Activated naive CD4-positive, alpha-beta T cell treated with anti-CD3 and anti-CD28 coated beads, Interleukin-2, amount 50 U/mL, for 24 hours (primary cell): ENCODE data around the gene ASCL4.

Experiments
- H3K27ac Mint-ChIP-seq: one replicate; pipeline ENCODE4 v1.8.0; 2021; ENCODE audit warnings: mild to moderate bottlenecking, mixed read lengths
- H3K27me3 Mint-ChIP-seq: one replicate; pipeline ENCODE4 v1.8.0; 2021; ENCODE audit warnings: mixed read lengths
- H3K36me3 Mint-ChIP-seq: one replicate; pipeline ENCODE4 v1.8.0; 2021; ENCODE audit warnings: mixed read lengths
- H3K4me1 Mint-ChIP-seq: one replicate; pipeline ENCODE4 v1.8.0; 2021; ENCODE audit warnings: mixed read lengths
- H3K4me3 Mint-ChIP-seq: one replicate; pipeline ENCODE4 v1.8.0; 2021; ENCODE audit warnings: mild to moderate bottlenecking, mixed read lengths
- H3K9me3 Mint-ChIP-seq: one replicate; pipeline ENCODE4 v1.8.0; 2021; ENCODE audit warnings: mixed read lengths

The ASCL4 gene

DNA sequence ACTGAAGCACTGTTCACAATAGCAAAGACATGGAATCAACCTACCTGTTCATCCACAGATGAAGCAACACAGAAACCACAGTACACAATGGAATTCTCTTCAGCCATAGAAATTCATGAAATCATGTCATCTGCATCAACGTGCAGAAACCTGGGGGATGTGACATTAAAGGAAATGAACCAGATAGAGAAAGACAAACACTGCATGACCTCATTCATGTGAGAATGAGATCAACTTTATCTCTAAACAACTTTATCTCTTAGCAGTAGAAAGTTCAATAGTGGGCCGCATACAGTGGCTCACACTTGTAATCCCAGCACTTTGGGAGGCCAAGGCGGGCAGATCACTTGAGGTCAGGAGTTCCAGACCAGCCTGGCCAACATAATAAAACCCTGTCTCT, 19.9 kb downstream of the ASCL4 start:
- Mint-ChIP-seq H3K9me3 (no peaks in the 10 kb centered on the region), H3K36me3 (no peaks in the 10 kb centered on the region), H3K27me3 (peaks cover 10% of the 10 kb centered on the region), H3K27ac (no peak overlapping the region), H3K4me1 (no peaks in the 10 kb centered on the region), H3K4me3 (no peak overlapping the region)

- Mint-ChIP-seq H3K4me1 (no peaks in the 10 kb centered on the region), H3K27me3 (peaks cover 8% of the 10 kb centered on the region), H3K9me3 (no peaks in the 10 kb centered on the region), H3K4me3 (no peak overlapping the region), H3K36me3 (no peaks in the 10 kb centered on the region), H3K27ac (no peak overlapping the region)
Observed at GRCh38 chr12:107798580-107798979, 24.1 kb downstream of the ASCL4 start.

GRCh38 chr12:107801150-107801549, 26.6 kb downstream of the ASCL4 start:
- Mint-ChIP-seq H3K4me1 (no peaks in the 10 kb centered on the region), H3K27ac (no peak overlapping the region), H3K4me3 (no peak overlapping the region), H3K27me3 (peaks cover 4% of the 10 kb centered on the region), H3K9me3 (no peaks in the 10 kb centered on the region), H3K36me3 (no peaks in the 10 kb centered on the region)

GRCh38 chr12:107803092-107803491, 28.6 kb downstream of the ASCL4 start:
- Mint-ChIP-seq H3K4me1 (no peaks in the 10 kb centered on the region), H3K4me3 (no peak overlapping the region), H3K27me3 (peaks cover 3% of the 10 kb centered on the region), H3K9me3 (no peaks in the 10 kb centered on the region), H3K27ac (no peak overlapping the region), H3K36me3 (no peaks in the 10 kb centered on the region)

DNA sequence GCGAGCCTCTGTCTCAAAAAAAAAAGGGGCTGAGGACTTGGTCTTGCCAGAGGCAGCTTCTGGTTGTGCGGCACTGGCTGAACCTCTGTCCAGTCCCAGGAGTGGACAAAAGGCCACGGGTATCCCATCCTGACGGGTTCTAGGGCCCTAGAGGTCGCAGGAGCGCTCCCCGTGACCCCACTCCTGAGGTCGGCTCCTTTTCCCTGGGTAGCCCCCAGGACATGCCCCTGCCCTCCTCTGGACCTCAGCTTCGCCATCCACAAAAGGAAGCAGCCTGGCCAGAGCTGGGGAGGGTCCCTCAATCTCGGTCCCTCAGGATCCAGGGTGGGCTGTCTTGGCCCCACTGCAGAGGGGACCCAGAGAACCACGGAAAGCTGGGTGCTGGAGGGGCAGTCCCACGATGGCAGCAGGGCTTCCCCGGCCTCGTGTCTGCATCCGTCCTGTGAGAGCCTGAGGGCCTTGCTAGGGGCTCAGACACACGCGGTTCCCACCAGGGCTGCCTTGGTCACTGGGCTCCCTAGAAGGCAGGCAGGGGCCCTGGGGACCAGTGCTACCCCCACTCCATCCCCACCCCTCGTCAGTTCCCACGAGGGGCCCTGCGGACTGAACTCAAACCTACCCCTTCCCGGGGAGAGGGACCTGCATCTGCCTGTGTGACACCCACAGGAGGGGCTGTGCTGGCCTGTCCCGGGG, 31.1 kb downstream of the ASCL4 start:
- Mint-ChIP-seq H3K4me1 (no peaks in the 10 kb centered on the region), H3K27me3 (peaks cover 5% of the 10 kb centered on the region), H3K9me3 (no peaks in the 10 kb centered on the region), H3K36me3 (no peaks in the 10 kb centered on the region), H3K27ac (no peak overlapping the region), H3K4me3 (no peak overlapping the region)

DNA sequence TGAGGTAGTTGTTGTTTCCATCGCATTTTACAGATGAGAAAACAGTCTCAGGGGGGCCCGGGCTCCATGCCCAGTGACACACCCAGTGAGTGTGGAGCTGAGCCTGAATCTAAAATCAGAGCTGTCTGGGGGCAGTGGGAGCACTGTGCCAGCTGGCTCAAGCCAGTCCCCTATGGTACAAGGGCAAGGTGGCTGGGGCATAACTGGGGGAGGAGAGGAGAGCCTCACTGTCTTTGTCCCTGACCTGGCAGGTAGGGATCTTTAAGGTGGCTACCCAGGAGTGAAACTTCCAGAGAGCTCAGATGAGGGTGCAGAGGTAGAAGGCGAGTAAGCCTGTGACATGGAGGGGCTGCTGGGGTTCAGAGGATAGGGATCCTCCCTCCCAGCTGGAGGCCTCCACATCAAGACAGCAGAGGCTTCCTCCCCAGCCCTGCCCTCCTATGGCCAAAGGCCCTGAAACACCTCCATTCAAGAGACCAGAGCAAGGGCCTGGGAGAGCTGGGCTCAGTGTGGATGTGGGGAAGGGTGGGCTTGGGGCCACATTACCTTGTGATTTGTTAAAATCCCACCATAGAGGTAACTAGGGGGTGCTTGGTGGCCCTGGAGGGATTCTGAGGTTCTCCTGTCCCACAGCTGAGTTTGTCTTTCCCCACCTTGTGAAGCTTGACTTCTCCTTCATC, 33.1 kb downstream of the ASCL4 start:
- no peaks in the 10 kb centered on the region for H3K4me1 Mint-ChIP-seq
- H3K27ac Mint-ChIP-seq = no peak overlapping the region
- no peaks in the 10 kb centered on the region for H3K9me3 Mint-ChIP-seq
- peaks cover 7% of the 10 kb centered on the region for H3K27me3 Mint-ChIP-seq
- no peaks in the 10 kb centered on the region for H3K36me3 Mint-ChIP-seq
- no peak overlapping the region for H3K4me3 Mint-ChIP-seq

GRCh38 chr12:107817250-107817649, 42.7 kb downstream of the ASCL4 start:
- Mint-ChIP-seq H3K27ac (no peak overlapping the region), H3K4me1 (no peaks in the 10 kb centered on the region), H3K4me3 (no peak overlapping the region), H3K27me3 (peaks cover 7% of the 10 kb centered on the region), H3K36me3 (peaks cover 3% of the 10 kb centered on the region), H3K9me3 (peaks cover 6% of the 10 kb centered on the region)

GRCh38 chr12:107818984-107819383, 44.5 kb downstream of the ASCL4 start:
- no peak overlapping the region for H3K27ac Mint-ChIP-seq
- H3K4me1 Mint-ChIP-seq = no peaks in the 10 kb centered on the region
- no peak overlapping the region for H3K4me3 Mint-ChIP-seq
- H3K27me3 Mint-ChIP-seq = peaks cover 13% of the 10 kb centered on the region
- peaks cover 3% of the 10 kb centered on the region for H3K36me3 Mint-ChIP-seq
- peaks cover 11% of the 10 kb centered on the region for H3K9me3 Mint-ChIP-seq

DNA sequence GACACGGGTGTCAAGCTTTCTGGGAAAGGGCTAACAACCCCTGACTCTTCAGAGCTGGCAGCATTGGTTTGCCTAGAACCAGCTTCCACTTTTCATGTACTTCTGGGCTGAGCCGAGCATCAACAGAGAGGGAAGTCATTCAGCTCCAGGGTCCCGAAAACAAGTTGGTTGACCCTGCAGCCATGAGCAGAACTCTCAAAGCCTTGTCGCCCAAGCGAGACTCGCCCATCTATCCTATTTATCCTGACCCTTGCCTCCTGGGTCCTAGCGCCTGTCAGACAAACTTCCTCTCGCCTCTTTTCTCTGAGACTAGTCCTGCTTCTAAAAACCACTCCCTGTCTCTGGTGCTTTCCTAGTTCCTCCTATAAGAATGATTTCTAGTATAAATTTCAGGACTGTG, 47.9 kb downstream of the ASCL4 start:
- H3K9me3 Mint-ChIP-seq = peaks cover 28% of the 10 kb centered on the region
- H3K27me3 Mint-ChIP-seq = peaks cover 13% of the 10 kb centered on the region
- H3K27ac Mint-ChIP-seq = no peak overlapping the region
- H3K36me3 Mint-ChIP-seq = peaks cover 10% of the 10 kb centered on the region
- H3K4me1 Mint-ChIP-seq = no peaks in the 10 kb centered on the region
- no peak overlapping the region for H3K4me3 Mint-ChIP-seq
